Measurements from ENCODE around the gene ACAD10. TPM values are rescaled to one million over a fixed set of nuclear protein-coding genes. Genes with fewer than 3 reads are reported as not detected.
A peak's percentile ranks its signal among the peaks of the same experiment; 100 is the strongest.

Gene ACAD10
- total and polyA plus RNA-seq, 4 donors: 10.7 to 34.8 (median 21.2) TPM

GRCh38 chr12:111764120-111764821 is 78.4 kb downstream of the ACAD10 start (continued):
- no peak for TF ChIP-seq ZBTB33 (IDR thresholded peaks at IDR 0.05)

GRCh38 chr12:111766608-111767361 is 80.9 kb downstream of the ACAD10 start, which contains the start of gene ALDH2:
Gene ALDH2 (plus strand): TSS chr12:111766933. CDS start chr12:111766983, 50 bp downstream.
- peak within 1 kb of the TSS; percentile 81 to 93 for H3K9ac ChIP-seq (ENCODE audit: low read depth in 1 of 2, low read length in 2 of 2)
- no peaks in the 10 kb centered on the region for H3K27me3 ChIP-seq (ENCODE audit: control insufficient read depth in 4 of 4, insufficient read depth in 4 of 4, low read length in 3 of 4)
- peak within 1 kb of the TSS; percentile 88 to 97 (median 96) for H3K4me3 ChIP-seq (ENCODE audit: low read depth in 1 of 3, low read length in 3 of 3)
- 1% methylated on average over 73 of the region's 73 CpGs for WGBS
- peak within 1 kb of the TSS; percentile 94 to 95 for H3K27ac ChIP-seq (ENCODE audit: low read depth in 1 of 2, low read length in 2 of 2)
- TF ChIP-seq JUND (IDR thresholded peaks at IDR 0.05): no peak
- no peak for TF ChIP-seq RAD21 (IDR thresholded peaks at IDR 0.05)
- peak; percentile 38 for TF ChIP-seq REST (IDR thresholded peaks at IDR 0.05)
- no peak for TF ChIP-seq ATF3 (IDR thresholded peaks at IDR 0.05)
- no peak for TF ChIP-seq EGR1 (IDR thresholded peaks at IDR 0.05; ENCODE audit: low read depth in 2 of 2)
- no peak for TF ChIP-seq HNF4G (IDR thresholded peaks at IDR 0.05)
- peak; percentile 63 for TF ChIP-seq SP1 (IDR thresholded peaks at IDR 0.05)
- DNase-seq (ENCODE audit: low spot score): peak; percentile 78
- peaks cover 0 to 6% (median 2%) of the 10 kb centered on the region in 4 donors for H3K36me3 ChIP-seq (ENCODE audit: control insufficient read depth in 4 of 4, insufficient read depth in 3 of 4, low read depth in 1 of 4, low read length in 3 of 4)
- H3K9me3 ChIP-seq (ENCODE audit: control insufficient read depth in 4 of 4, low read length in 3 of 4): no peaks in the 10 kb centered on the region
- H3K4me1 ChIP-seq (ENCODE audit: control insufficient read depth in 4 of 4, insufficient read depth in 4 of 4, low read length in 3 of 4): peaks cover 6 to 47% (median 41%) of the 10 kb centered on the region in 4 donors

GRCh38 chr12:111767362-111768158 is 81.7 kb downstream of the ACAD10 start:
- H3K36me3 ChIP-seq (ENCODE audit: control insufficient read depth in 4 of 4, insufficient read depth in 3 of 4, low read depth in 1 of 4, low read length in 3 of 4): peaks cover 0 to 6% (median 2%) of the 10 kb centered on the region in 4 donors
- WGBS: 7% methylated on average over 18 of the region's 18 CpGs
- peak overlapping the region; percentile 88 to 97 (median 96) for H3K4me3 ChIP-seq (ENCODE audit: low read depth in 1 of 3, low read length in 3 of 3)
- no peaks in the 10 kb centered on the region for H3K27me3 ChIP-seq (ENCODE audit: control insufficient read depth in 4 of 4, insufficient read depth in 4 of 4, low read length in 3 of 4)
- H3K9ac ChIP-seq (ENCODE audit: low read depth in 1 of 2, low read length in 2 of 2): peak overlapping the region; percentile 81 to 93
- peak overlapping the region; percentile 94 to 95 for H3K27ac ChIP-seq (ENCODE audit: low read depth in 1 of 2, low read length in 2 of 2)
- no peak for TF ChIP-seq NR2F2 (IDR thresholded peaks at IDR 0.05)
- no peak for TF ChIP-seq EGR1 (IDR thresholded peaks at IDR 0.05; ENCODE audit: low read depth in 2 of 2)
- TF ChIP-seq GABPA (IDR thresholded peaks at IDR 0.05 in 1 of 2, conservative IDR thresholded peaks at IDR 0.05 in 1 of 2): no peak
- TF ChIP-seq HNF4G (IDR thresholded peaks at IDR 0.05): no peak
- peak; percentile 62 for TF ChIP-seq YY1 (IDR thresholded peaks at IDR 0.05)
- no peak for TF ChIP-seq REST (IDR thresholded peaks at IDR 0.05)
- peak; percentile 16 to 40 for TF ChIP-seq HNF4A (conservative IDR thresholded peaks at IDR 0.05)
- peak; percentile 31 for TF ChIP-seq TAF1 (conservative IDR thresholded peaks at IDR 0.05)
- DNase-seq (ENCODE audit: low spot score): no peak
- H3K9me3 ChIP-seq (ENCODE audit: control insufficient read depth in 4 of 4, low read length in 3 of 4): no peaks in the 10 kb centered on the region
- H3K4me1 ChIP-seq (ENCODE audit: control insufficient read depth in 4 of 4, insufficient read depth in 4 of 4, low read length in 3 of 4): peaks cover 10 to 51% (median 45%) of the 10 kb centered on the region in 4 donors

All from liver (tissue), 9 donors.